GM12878 (cell line): ENCODE measurements around the gene MPC2. TPM values are rescaled to one million over a fixed set of nuclear protein-coding genes. Genes with fewer than 3 reads are reported as not detected.

ENCODE experiments used
- ATAC-seq: fragments of 200-7000 bp; cut with Tn5 transposase; 3 replicates; pipeline ENCODE4 v1.9.1; 2020; ENCODE audit warnings: mild to moderate bottlenecking, moderate library complexity
- BruUV-seq: library from RNA; stranded (reverse); fragments of 400-500 nt; replicated peaks from 2 replicates; lab custom pipeline; 2021; lab: Mats Ljungman, UMichigan
- CTCF ChIA-PET: fragments of 300-600 bp; sonication (Branson Sonifier 250); formaldehyde crosslinking; extraction: SDS; loops from one replicate; lab custom pipeline; 2021; ENCODE audit warnings: inconsistent platforms; lab: Yijun Ruan, JAX
- POLR2A ChIA-PET: fragments of 350-600 bp; formaldehyde crosslinking; extraction: SDS; loops from one replicate; lab custom pipeline; 2021; ENCODE audit warnings: inconsistent platforms; lab: Charles Lee
- RAD21 ChIA-PET: fragments of 300-600 bp; sonication (Branson Sonifier 250); formaldehyde crosslinking; loops from one replicate; lab custom pipeline; 2023; ENCODE audit warnings: antibody characterized with exemption; ENCODE audit not compliant: unreplicated experiment; lab: Charles Lee
- SMC1A ChIA-PET: fragments of 300-600 bp; sonication (Branson Sonifier 250); formaldehyde crosslinking; loops from one replicate; lab custom pipeline; 2023; ENCODE audit not compliant: unreplicated experiment, uncharacterized antibody; lab: Charles Lee
- DNase-seq: peaks from one replicate; pipeline ENCODE4 v3.0.0-alpha.2; 2011; ENCODE audit warnings: low read depth, low spot score
- FAIRE-seq: peaks from 3 replicates; lab custom pipeline; 2011; peaks lifted over from hg19 to GRCh38; lab: Jason Lieb, UNC
- H2AFZ ChIP-seq: 2 replicates; pipeline ENCODE4 v1.6.0; 2011; ENCODE audit warnings: low read depth, low read length, control low read depth; ENCODE audit not compliant: control insufficient read depth
- H3K27ac ChIP-seq: 2 replicates; pipeline ENCODE4 v1.5.1; 2011; ENCODE audit warnings: control low read depth; ENCODE audit not compliant: control insufficient read depth, insufficient read depth
- H3K27me3 ChIP-seq, 2 experiments: replicated peaks in 1 of 2; 2 replicates each; pipeline versions ENCODE4 v1.6.0 to v1.6.1; 2011; ENCODE audit warnings: low read length in 1 of 2; ENCODE audit not compliant: control insufficient read depth in 2 of 2, insufficient read depth in 2 of 2
- H3K36me3 ChIP-seq, 2 experiments: 2 replicates each; pipeline ENCODE4 v1.5.1; 2011; ENCODE audit warnings: low read length in 1 of 2; ENCODE audit not compliant: control insufficient read depth in 2 of 2, insufficient read depth in 2 of 2
- H3K4me1 ChIP-seq: 2 replicates; pipeline ENCODE4 v1.6.1; 2011; ENCODE audit warnings: mild to moderate bottlenecking, low read length, moderate library complexity, mixed read lengths; ENCODE audit not compliant: control insufficient read depth, insufficient read depth
- H3K4me2 ChIP-seq: 2 replicates; pipeline ENCODE4 v1.6.0; 2011; ENCODE audit warnings: control low read depth; ENCODE audit not compliant: control insufficient read depth, insufficient read depth
- H3K4me3 ChIP-seq: fragments of 200-600 bp; sonication (generic); 2 replicates; pipeline ENCODE4 v1.5.1; 2016
- H3K79me2 ChIP-seq: 2 replicates; pipeline ENCODE4 v1.6.0; 2011; ENCODE audit warnings: low read length; ENCODE audit not compliant: control insufficient read depth, insufficient read depth
- H3K9ac ChIP-seq: 2 replicates; pipeline ENCODE4 v1.8.0; 2011; ENCODE audit warnings: low read length, control low read depth, mixed read lengths; ENCODE audit not compliant: control insufficient read depth, insufficient read depth
- H3K9me3 ChIP-seq: replicated peaks from 3 replicates; pipeline ENCODE4 v1.5.1; 2011; ENCODE audit warnings: mild to moderate bottlenecking, low read length; ENCODE audit not compliant: control insufficient read depth, insufficient read depth
- H4K20me1 ChIP-seq: 2 replicates; pipeline ENCODE4 v1.6.0; 2011; ENCODE audit not compliant: control insufficient read depth, insufficient read depth
- CHD2 ChIP-seq: IDR thresholded peaks from 2 replicates; pipeline ENCODE4 v1.6.1; 2011; ENCODE audit warnings: low read depth, low read length, improper control_type of control experiment, borderline replicate concordance
- CREM ChIP-seq: IDR thresholded peaks from 2 replicates; pipeline ENCODE4 v1.6.1; 2014; ENCODE audit warnings: antibody characterized with exemption, low read depth
- E4F1 ChIP-seq: fragments of 450-650 bp; IDR thresholded peaks from 2 replicates; pipeline ENCODE4 v1.6.1; 2018; ENCODE audit warnings: borderline replicate concordance, mild to moderate bottlenecking; ENCODE audit not compliant: partially characterized antibody
- HDAC6 ChIP-seq: fragments of 200-600 bp; sonication (generic); IDR thresholded peaks from one replicate; pipeline ENCODE4 v1.8.0; 2017; ENCODE audit warnings: antibody characterized with exemption; ENCODE audit not compliant: unreplicated experiment
- JUNB ChIP-seq: IDR thresholded peaks from 2 replicates; pipeline ENCODE4 v1.6.1; 2016; ENCODE audit warnings: antibody characterized with exemption, mild to moderate bottlenecking
- POU2F2 ChIP-seq: IDR thresholded peaks from 3 replicates; pipeline ENCODE4 v1.6.1; 2011; ENCODE audit warnings: low read depth, mild to moderate bottlenecking, low read length, borderline replicate concordance
- RAD51 ChIP-seq: fragments of 450-650 bp; IDR thresholded peaks from 2 replicates; pipeline ENCODE4 v1.6.1; 2016; ENCODE audit warnings: moderate library complexity, mild to moderate bottlenecking, inconsistent platforms
- RB1 ChIP-seq: fragments of 450-650 bp; formaldehyde crosslinking; IDR thresholded peaks from 2 replicates; pipeline ENCODE4 v1.6.1; 2017; ENCODE audit warnings: mild to moderate bottlenecking, borderline replicate concordance
- RCOR1 ChIP-seq: conservative IDR thresholded peaks from 2 replicates; pipeline ENCODE4 v1.6.1; 2012; ENCODE audit warnings: low read depth, low read length, improper control_type of control experiment
- SMAD5 ChIP-seq: IDR thresholded peaks from 2 replicates; pipeline ENCODE4 v1.6.1; 2016; ENCODE audit warnings: antibody characterized with exemption, low read depth
- WRNIP1 ChIP-seq: IDR thresholded peaks from 2 replicates; pipeline ENCODE4 v1.6.1; 2011; ENCODE audit warnings: low read depth, low read length, improper control_type of control experiment, borderline replicate concordance
- YBX1 ChIP-seq: fragments of 450-650 bp; IDR thresholded peaks from 2 replicates; pipeline ENCODE4 v1.6.1; 2016; ENCODE audit warnings: antibody characterized with exemption
- YY1 ChIP-seq: IDR thresholded peaks from 2 replicates; pipeline ENCODE4 v1.6.1; 2011; ENCODE audit warnings: low read depth, mild to moderate bottlenecking, low read length
- ZNF207 ChIP-seq: fragments of 450-650 bp; IDR thresholded peaks from 2 replicates; pipeline ENCODE4 v1.6.1; 2014; ENCODE audit warnings: antibody characterized with exemption, mild to moderate bottlenecking, borderline replicate concordance
- WGBS: methylation state at CpG from one replicate; pipeline ENCODE4 v1.1.6; 2016; ENCODE audit warnings: low lambda C conversion rate; ENCODE audit not compliant: insufficient replicate concordance, insufficient coverage; ENCODE audit errors: missing lambda C conversion rate; 5-methylcytosine and 5-hydroxymethylcytosine counted together
- in situ Hi-C: fragments of 300-500 bp; cut with MboI; formaldehyde crosslinking; loops from 9 replicates; pipeline ENCODE4 v1.14.3; 2018; ENCODE audit warnings: mixed read lengths
- intact Hi-C: fragments of 100-400 bp; cut with micrococcal nuclease; formaldehyde crosslinking; loops from one replicate; pipeline ENCODE4 v1.14.2; 2022; ENCODE audit not compliant: unreplicated experiment
- polyA plus RNA-seq, 11 experiments: library from polyadenylated mRNA; depleted of rRNA in 4 of 11; unstranded in 6 of 11; stranded (reverse) in 5 of 11; fragments of >200 nt; fragmentation: Nextera tagmentation in 4 of 11; fragmentation: Illumina TruSeq in 1 of 11; extraction: Ambion mirVana in 4 of 11; extraction: Trizol in 1 of 11; gene quantifications; 1 replicate in 1 of 11; 2 replicates in 10 of 11; pipeline versions ENCODE4 v1.2.1 to v1.2.3, GENCODE V29; 2011 to 2016; ENCODE audit warnings: inconsistent platforms in 2 of 11, missing spikeins in 2 of 11, low read depth in 1 of 11
- total RNA-seq, 4 experiments: library from RNA; depleted of rRNA in 3 of 4; stranded (reverse); fragments of >200 nt in 3 of 4; fragmentation: Illumina TruSeq in 1 of 4; extraction: Trizol in 1 of 4; gene quantifications; 2 replicates each; pipeline versions ENCODE4 v1.2.1 to v1.2.3, GENCODE V29; 2013 to 2021
- TF ChIP-seq, protein P1 (sequence below): fragments of 450-650 bp; IDR thresholded peaks from 2 replicates; pipeline ENCODE4 v1.6.1; 2014; ENCODE audit warnings: mild to moderate bottlenecking
- TF ChIP-seq, protein P2 (sequence below): fragments of 450-650 bp; IDR thresholded peaks from 2 replicates; pipeline ENCODE4 v1.6.1; 2016; ENCODE audit warnings: mild to moderate bottlenecking
- TF ChIP-seq, protein P3 (sequence below): fragments of 450-650 bp; IDR thresholded peaks from 2 replicates; pipeline ENCODE4 v1.6.1; 2016; ENCODE audit warnings: mild to moderate bottlenecking

MPC2 gene
- total and polyA plus RNA-seq, 10 of the 15 experiments (the other 5 are each of a cell fraction or from before 2014, with no cell fraction given), result 22.5 to 164 (median 63.3) TPM

DNA sequence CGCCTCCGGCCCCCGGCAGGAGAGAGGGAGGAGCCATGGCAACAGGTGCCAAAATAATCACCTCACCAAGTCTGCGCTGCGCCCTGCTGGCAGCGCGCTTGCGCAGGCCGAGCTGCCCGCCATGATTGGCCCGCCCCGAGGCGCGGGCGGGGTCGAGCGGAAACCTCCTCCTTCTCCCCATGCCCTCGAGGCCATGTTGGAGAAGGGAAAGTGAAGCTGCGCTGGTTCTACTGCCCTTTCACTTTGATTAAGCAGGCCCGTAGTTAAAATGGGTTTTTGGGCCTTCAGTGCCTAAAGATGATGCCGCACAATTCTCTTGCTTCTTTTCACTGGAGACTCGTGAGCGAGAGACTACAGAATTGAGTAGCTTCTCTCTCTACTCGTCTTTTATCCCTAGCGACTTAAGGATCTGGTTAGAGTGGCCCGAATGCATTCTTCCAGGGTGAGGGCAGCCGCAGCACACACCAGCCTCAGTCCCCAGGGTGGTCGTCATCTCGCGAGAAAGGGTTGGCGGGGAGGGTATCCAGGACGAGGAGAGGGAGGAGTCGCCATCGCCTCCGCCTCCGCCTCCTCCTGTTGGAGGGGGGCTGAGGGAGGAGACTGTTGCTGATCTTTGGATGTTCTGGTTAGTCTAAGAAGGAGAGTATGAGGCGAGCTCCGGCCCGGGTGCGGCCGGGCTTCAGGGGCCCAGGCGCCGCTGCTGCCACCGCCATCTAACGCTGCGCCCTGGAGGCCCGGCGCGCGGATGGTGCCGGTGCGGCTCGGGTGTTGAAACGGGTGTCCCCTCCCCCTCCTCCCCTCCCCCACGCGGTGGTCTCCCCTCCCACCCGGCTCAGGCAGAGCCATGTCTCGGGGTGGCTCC lies 573 bp downstream of the MPC2 start, which contains the start of gene DCAF6:
Gene DCAF6, plus strand, starts transcription at position 616 of the 862 bp plus-strand sequence. Its CDS starts 229 bp downstream, at position 845.
- no TSS peak for BruUV-seq
- intact Hi-C loops (loop anchor here (2.0 to 10.0 kb wide), 4 partner anchors 134 to 331 kb away; partner anchors contain the start of gene TIPRL), in situ Hi-C loops (loop anchor here (5.0 kb wide), 1 partner anchor 219 kb away; no protein-coding TSS in a partner anchor)
- H3K9ac ChIP-seq, result peak within 1 kb of the TSS; percentile 96
- H4K20me1 ChIP-seq, result no peaks in the 10 kb centered on the region
- no peaks in the 10 kb centered on the region for H3K4me1 ChIP-seq
- FAIRE-seq, result peak; percentile 38
- H3K79me2 ChIP-seq, result peaks cover 80% of the 10 kb centered on the region
- H2AFZ ChIP-seq, result peak within 1 kb of the TSS; percentile 99
- H3K9me3 ChIP-seq, result no peaks in the 10 kb centered on the region
- ChIA-PET SMC1A (interaction anchor here (0.8 to 2.5 kb wide), 11 partner anchors 9 to 221 kb away, joined by 3 to 11 read pairs (median 4); partner anchors contain the start of gene ADCY10), POLR2A (interaction anchor here (0.6 to 2.5 kb wide), 14 partner anchors 9 to 308 kb away, joined by 3 to 20 read pairs (median 4); partner anchors contain the start of gene SFT2D2), CTCF (interaction anchor here (1.1 to 2.1 kb wide), 3 partner anchors 11 to 149 kb away, joined by 3 to 9 read pairs (median 4); no protein-coding TSS in a partner anchor), RAD21 (interaction anchor here (0.7 to 2.3 kb wide), 8 partner anchors 9 to 290 kb away, joined by 3 to 12 read pairs (median 4); partner anchors contain the start of gene SFT2D2)
- peak within 1 kb of the TSS; percentile 76 for H3K4me2 ChIP-seq
- peak; percentile 98 for DNase-seq
- H3K27me3 ChIP-seq, result no peaks in the 10 kb centered on the region
- ATAC-seq, result peak; percentile 82
- no peaks in the 10 kb centered on the region for H3K36me3 ChIP-seq
- H3K27ac ChIP-seq, result peak within 1 kb of the TSS; percentile 99
- peak within 1 kb of the TSS; percentile 95 for H3K4me3 ChIP-seq
- 1% methylated on average over 45 of the region's 58 CpGs for WGBS
- TF ChIP-seq ZNF207, result peak; percentile 70
- TF ChIP-seq YY1, result peak; percentile 98
- peak; percentile 59 for TF ChIP-seq JUNB
- TF ChIP-seq E4F1, result peak; percentile 29
- TF ChIP-seq, protein P1, sequence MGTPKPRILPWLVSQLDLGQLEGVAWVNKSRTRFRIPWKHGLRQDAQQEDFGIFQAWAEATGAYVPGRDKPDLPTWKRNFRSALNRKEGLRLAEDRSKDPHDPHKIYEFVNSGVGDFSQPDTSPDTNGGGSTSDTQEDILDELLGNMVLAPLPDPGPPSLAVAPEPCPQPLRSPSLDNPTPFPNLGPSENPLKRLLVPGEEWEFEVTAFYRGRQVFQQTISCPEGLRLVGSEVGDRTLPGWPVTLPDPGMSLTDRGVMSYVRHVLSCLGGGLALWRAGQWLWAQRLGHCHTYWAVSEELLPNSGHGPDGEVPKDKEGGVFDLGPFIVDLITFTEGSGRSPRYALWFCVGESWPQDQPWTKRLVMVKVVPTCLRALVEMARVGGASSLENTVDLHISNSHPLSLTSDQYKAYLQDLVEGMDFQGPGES, result no peak; the same call in 1 of the 2 replicates
- peak; percentile 7 for TF ChIP-seq SMAD5
- peak; percentile 65; the same call in 1 of the 2 replicates for TF ChIP-seq RB1
- TF ChIP-seq POU2F2, result 0 out of 3 replicates have a peak, but pooled peaks have one; percentile 7
- TF ChIP-seq, protein P2, sequence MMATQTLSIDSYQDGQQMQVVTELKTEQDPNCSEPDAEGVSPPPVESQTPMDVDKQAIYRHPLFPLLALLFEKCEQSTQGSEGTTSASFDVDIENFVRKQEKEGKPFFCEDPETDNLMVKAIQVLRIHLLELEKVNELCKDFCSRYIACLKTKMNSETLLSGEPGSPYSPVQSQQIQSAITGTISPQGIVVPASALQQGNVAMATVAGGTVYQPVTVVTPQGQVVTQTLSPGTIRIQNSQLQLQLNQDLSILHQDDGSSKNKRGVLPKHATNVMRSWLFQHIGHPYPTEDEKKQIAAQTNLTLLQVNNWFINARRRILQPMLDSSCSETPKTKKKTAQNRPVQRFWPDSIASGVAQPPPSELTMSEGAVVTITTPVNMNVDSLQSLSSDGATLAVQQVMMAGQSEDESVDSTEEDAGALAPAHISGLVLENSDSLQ, result peak; percentile 74; the same call in 1 of the 2 replicates
- no peak for TF ChIP-seq HDAC6
- TF ChIP-seq, protein P3, sequence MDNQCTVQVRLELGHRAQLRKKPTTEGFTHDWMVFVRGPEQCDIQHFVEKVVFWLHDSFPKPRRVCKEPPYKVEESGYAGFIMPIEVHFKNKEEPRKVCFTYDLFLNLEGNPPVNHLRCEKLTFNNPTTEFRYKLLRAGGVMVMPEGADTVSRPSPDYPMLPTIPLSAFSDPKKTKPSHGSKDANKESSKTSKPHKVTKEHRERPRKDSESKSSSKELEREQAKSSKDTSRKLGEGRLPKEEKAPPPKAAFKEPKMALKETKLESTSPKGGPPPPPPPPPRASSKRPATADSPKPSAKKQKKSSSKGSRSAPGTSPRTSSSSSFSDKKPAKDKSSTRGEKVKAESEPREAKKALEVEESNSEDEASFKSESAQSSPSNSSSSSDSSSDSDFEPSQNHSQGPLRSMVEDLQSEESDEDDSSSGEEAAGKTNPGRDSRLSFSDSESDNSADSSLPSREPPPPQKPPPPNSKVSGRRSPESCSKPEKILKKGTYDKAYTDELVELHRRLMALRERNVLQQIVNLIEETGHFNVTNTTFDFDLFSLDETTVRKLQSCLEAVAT, result peak; percentile 88
- TF ChIP-seq YBX1, result no peak
- no peak for TF ChIP-seq RAD51
- TF ChIP-seq CHD2, result peak; percentile 100
- TF ChIP-seq RCOR1, result peak; percentile 99
- no peak for TF ChIP-seq WRNIP1
- peak; percentile 24; the same call in 1 of the 2 replicates for TF ChIP-seq CREM
